HG03025 (cell line): ENCODE measurements around the gene CHST11.

Experiments
- ATAC-seq: cut with Tn5 transposase; IDR thresholded peaks from one replicate; pipeline ENCODE4 v1.9.1; 2021; ENCODE audit warnings: mild to moderate bottlenecking, moderate library complexity; ENCODE audit not compliant: unreplicated experiment, low FRiP score

The CHST11 gene

DNA sequence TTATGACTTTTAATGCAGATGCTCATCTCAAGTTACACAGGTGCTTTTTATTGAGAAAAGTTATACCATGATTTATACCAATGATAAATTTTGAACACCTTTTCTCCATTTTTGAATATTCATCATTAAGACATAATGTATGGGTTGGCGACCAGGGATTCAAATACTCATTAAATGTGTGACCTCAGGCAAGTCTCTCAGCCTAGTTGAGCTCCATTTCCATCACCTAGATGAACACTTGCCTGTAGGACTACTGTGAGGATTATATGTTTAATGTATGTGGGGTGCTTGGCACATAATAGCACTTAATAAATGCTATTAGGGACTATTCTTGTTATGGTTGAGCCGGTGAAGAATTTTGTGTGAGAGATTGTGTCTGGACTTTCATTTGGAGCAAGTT lies 228.6 kb downstream of the CHST11 start:
- ATAC-seq = no peak

DNA sequence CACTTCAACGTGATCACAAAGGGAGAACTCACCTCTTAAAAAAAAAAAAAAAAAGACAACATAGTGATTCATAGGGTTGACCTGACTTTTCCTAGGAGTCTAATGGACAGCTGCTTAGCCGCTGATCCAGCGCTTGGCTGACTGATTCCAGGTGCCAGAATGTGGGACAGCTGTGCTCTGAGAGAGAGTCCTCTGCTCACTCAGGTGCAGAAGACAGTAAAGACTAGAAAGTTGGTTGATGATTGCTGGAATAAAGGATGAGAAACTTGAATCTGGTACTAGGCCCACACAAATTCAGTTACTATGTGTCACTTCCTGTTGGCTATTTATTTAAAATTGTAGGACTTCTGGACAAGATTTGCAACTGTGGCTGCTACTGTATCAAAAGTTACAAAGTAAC lies 229.4 kb downstream of the CHST11 start:
- no peak for ATAC-seq

DNA sequence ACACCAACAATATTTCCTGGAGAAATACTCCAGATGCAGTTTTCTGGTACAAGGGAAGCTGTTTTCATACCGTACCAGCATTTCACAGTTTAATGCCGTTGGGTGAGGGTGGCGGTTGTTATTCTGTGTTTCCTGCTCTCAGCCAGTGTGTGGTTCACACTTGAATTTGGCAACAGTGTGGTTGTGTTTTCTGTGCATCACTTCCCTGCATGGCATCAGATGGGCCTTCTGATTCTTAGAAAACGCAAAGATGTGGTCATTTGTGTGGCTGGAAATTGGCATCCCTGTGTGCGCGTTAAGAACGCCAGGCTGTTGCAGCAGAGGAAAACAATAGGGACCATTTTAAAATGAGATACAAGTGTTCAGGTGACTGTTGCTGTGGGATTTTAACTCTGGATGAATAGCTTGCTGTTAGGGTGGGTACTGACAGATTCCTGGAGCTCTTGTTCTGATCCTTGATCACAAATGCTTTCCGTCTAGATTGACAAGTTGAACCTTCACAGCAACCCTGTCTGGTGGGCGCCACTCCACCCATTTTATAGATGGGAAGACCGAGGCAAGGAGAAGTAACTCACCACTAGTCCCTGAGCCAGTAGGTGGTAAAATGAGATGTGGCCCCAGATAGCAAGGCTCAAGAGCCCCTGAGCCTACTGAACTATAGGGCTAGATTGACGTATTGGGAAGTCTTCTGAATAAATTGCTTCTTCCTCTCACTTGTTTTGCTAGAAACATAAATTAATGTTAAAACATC lies 231.2 kb downstream of the CHST11 start:
- no peak for ATAC-seq

DNA sequence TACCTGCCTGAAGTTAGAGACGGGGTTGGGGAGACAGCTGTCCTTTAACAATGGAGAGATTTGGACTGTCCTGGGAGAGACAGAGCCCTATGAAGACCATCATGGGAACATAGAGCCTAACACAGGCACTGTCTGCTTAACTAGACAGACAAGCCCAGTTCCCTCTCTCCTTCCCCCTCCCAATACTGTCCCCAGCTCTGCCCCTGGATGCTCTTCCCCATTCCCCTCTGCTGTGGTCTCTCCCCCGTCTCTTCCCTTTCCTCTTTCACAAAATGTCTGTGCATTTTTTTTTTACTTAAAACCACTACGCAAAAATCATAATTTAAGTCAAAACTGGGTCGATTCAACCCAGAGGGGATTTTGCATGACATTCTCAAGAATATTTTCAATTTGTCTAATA lies 232.9 kb downstream of the CHST11 start:
- ATAC-seq = no peak

DNA sequence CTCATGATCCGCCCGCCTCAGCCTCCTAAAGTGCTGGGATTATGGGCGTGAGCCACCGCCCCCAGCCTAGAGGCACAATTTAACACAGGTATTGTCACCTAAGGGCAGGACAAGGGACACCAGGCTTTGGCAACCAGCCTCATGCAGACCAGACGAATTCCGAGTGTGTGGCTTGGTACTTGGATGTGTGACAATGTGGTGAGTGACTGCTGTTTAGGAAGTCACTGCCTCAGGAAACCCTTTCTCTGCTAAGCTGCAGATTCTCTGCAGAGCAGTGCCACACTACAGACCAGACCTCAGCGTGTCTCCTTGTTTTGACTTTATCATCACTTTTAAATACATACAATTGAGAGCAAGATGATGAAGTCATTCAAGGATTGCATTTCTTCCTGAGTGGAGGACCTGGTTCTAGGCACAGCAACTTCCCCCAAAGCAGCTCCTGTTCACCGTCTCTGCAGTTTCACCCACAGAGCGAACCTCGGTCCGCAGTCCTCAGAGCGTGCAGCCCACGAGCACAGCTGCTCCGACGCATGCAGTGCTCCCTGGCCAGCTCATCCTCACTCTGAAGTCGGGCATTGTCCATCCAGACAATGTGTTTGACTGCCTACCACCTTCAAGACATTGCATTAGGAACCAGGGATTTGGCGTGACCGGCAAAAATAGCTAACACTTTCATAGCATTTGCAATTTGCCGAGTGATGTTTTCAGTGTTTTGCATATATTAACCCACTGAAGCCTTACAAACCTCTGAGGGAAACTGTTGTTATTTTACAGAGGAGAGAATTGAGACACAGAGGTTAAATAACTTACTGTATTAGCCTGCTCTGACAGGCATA lies 235.2 kb downstream of the CHST11 start:
- ATAC-seq = no peak

DNA sequence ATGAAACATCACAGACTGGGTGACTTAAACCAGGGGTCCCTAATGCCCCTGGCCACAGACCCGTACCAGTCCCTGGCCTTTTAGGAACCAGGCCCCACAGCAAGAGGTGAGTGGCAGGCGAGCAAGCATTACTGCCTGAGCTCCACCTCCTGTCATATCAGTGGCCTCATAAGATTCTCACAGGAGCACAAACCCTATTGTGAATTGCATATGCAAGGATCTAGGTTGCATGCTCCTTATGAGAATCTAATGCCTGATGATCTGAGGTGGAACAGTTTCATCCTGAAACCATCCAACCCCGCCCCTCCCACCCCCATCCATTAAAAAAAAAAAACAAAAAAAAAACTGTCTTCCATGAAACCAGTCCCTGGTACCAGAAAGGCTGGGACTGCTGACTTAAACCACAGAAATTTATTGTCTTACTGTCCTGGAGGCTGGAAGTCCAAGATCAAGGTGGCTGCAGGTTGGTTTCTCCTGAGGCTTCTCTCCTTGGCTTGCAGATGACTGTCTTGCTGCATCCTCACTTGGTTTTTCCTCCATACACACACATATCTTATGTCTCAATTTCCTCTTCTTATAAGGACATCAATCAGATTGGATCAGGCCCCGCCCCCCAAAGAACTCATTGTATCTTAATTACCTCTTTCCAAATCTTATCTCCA lies 235.9 kb downstream of the CHST11 start:
- ATAC-seq = no peak

DNA sequence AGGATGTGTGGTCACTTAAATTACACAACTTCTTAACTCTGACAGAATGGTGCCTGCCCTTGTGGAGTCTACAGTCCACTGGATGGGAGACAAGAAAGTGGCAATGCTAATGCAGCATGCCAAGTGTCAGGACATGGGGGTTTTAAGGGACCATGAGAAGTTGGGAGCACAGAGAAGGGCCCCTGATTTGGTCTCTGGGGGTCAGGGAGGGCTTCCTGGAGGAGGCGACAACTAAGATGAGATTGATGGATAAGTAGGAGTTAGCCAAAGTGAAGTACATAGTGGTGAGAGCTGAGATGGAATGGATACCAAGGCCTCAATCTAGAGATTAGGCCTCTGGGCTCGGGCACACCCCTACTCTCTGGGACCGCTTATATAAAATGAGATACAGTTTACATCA lies 236.7 kb downstream of the CHST11 start:
- no peak for ATAC-seq

DNA sequence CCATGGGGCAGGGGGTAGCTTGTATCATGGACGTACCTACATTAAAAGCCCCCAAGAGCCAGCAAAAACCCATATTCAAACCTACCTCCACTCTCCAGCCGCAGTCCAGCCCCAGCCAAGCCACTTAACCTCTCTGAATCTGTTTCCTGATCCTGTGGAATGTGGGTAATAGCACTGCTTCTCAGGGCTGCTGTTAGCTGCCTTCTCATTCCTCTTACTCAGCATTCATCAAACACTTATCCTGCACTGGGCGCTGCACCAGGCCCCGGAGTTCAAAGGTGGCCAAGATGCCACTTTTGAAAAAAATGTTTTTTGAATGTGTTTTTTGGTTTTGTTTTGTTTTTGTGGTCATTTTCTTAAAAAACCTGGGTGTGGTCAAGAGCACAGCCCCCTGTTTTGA lies 237.4 kb downstream of the CHST11 start:
- ATAC-seq = no peak

DNA sequence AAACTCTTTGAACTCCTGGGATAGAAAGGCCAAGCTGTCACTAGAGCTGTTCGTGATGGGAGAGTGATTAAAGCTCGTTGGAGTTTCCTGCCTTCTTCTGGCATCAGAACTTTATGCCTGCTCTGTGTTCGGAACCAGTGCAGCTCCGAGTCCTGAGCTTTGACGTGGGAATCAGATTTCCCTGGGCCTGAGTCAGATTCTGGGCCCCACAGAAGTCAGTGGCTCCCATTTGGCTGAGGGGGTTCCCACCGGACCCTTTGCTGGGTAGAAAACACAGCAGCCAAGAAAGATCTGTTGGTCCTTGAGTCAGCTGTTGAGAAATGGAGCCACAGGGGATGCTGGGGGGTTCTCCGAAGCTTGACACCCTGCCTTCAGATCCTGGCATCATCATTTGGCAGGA lies 238.0 kb downstream of the CHST11 start:
- no peak for ATAC-seq

DNA sequence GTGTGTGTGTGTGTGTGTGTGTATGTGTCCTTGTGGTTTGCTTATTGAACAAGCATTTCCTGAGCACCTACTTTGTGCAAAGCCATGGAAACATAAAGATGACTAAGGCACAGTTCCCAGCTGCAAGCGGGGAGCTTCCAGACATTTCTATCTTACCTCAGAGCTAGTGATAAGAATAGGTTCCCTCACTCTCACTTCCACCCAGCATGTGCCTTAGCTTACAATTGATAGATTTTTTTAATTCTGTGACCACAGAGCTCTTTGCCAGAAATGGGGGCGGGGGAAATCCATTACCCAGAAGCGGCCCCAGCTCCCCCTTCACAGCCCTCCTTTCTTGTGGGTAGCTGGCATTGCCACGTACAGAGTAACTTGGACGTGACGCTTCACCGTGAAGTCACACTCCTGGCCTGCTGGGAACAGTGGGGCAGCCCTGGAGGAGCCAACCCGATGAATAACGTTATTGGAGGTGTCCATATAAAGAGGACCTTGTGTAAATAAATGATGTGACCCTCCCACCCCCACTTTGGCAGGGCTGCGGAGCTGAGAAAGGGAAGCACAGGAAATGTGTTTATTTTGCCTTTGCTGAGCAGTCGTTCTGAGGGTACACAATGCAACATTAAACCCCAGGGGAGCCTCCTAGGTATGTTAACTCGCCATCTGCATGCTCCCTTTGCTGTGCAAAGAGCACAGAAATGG lies 238.9 kb downstream of the CHST11 start:
- ATAC-seq = peak; percentile 51

DNA sequence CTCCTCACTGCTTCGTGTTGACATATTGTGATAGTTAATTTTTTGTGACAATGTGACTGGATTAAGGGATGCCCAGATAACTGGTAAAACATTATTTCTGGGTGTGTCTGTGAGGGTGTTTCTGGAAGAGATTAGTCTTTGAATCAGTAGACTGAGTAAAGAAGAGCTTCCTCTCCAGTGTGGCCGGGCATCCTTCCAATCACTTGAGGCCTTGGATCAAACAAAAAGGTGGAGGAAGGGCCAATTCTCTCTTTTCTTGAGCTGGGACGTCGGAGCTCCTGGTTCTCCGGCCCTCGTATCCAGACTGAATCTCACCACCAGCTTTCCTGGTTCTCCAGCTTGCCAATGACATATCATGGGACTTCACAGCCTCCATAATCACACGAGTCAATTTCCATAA lies 240.4 kb downstream of the CHST11 start:
- ATAC-seq = no peak

DNA sequence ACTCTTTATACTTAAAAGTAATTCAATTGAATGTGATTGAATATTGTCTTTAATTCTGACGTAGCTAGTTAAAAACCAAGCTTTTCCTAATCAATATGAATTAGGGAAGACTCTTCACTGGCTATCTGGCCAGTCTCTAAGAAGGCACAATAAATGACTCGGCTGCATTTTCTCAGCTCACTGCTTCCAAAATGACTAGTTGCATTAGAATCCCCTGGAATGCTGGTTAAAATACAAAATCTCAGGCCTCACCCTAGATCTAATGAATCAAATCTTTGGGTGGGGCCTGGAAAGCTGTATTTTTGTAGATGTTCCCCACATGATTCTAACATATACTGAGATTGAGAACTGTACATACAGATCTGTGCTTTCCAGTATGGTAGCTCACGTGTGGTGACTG lies 242.1 kb downstream of the CHST11 start:
- no peak for ATAC-seq

DNA sequence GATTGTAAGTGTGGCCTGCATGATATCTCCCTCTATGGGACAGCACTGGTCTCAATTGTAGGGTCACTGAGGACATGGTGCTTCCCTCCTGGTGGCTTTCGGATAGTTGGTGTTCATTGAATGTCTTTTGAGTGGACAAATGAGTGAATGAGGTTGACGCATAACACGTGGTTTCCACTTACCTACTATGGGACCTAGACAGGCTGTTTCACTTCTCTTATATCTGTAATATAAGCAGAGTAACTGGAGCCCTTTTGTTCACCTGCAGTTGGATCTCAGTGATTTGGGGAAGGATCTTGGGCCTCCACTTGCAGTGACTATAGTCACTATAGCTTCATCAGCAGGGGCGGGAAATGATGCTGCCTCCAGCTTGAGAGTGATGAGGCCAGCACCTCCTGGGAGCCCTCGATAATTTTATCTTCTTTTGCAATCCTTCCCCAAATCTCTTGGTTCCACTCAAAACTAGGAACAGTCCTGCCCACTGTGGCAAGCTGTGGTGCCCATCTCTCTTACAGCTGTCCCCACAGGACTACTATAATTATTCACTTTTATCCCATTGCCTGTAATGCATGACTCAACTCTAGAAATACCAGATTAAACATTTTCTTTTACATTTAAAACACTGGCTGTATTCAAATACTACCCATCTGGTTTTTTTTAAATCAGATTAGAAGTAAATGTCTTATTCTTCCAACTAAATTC lies 242.9 kb downstream of the CHST11 start:
- ATAC-seq = no peak

DNA sequence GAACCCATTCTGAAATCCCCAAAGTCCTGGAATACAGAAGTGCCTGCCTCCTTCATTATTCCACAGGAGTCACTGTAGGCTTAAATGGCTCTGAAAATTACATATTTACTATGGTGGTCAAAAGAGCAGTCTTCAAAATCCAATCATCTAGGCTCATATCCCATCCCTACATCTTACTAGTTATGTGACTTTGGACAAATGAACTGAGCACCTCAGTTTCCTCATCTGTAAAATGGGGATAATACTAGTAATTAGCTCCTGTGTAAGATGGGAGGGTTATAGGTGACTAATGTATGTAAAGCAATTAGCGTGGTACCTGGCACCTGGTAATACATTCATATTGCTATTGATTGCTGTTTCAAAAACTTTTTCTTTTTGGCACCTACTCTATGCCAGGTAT lies 243.6 kb downstream of the CHST11 start:
- ATAC-seq = no peak

DNA sequence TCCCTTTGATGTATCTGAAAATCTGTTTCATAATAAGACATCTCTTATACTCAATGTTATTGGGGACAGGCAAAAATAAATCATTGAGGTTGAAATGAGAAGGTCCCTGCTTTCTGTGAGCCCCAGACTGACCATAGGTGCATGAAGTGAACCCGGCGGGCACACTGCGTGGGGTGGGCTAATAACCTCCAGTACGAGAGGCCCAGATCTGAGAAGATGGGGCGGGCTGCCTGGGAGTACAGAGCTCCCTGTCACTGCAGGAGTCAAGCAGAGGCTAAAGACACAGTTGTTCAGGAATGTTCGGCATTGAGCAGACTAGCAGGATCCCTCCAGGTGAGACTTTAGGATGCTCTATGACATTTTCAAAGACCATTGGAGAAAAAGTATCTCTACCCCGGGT lies 244.6 kb downstream of the CHST11 start:
- no peak for ATAC-seq

DNA sequence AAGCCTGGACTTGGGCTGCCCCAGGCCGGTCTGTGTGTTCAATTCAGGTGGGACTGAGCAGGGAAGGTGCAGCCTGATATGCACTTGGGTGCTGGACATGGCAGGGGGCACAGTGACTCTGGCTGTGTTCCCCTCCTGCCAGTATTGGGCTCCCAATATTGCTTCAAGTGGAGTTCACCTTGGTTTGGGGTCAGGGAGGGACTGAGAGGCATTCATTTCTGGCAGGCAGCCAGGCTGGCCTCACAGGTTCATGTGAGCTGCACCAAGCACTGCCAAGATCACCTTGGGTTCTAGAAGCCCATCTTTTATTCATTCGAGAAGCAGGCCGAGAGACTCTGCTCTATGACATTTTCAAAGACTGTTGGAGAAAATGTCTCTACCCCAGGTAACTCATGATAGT lies 245.0 kb downstream of the CHST11 start:
- no peak for ATAC-seq

DNA sequence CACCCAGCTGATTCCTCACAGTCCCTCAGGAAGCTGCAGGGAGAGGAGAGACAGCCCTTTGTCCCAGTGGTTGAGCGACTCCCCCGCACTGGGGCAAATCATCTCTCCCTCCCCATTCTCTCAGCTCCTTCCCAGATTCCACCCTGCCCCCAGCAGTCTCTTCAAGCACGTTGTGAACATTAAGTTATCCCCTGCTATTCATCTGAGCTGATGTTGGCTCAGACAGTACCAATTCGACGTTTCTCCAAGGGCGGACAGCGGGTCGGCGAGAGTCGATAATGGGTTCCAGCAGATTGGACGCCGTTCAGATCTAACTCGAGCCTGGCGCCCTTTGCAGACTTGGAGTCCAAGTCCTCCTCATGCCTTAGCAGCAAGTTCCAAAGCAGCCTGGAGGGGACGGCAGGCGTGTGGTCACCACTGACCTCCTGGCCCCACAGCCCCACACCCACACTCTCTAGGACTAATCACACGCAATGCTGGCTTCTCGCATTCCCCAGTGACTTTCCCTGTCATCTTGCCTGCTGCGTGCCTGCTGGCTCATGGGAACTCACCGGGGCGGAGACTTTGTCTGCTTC lies 245.9 kb downstream of the CHST11 start:
- no peak for ATAC-seq

DNA sequence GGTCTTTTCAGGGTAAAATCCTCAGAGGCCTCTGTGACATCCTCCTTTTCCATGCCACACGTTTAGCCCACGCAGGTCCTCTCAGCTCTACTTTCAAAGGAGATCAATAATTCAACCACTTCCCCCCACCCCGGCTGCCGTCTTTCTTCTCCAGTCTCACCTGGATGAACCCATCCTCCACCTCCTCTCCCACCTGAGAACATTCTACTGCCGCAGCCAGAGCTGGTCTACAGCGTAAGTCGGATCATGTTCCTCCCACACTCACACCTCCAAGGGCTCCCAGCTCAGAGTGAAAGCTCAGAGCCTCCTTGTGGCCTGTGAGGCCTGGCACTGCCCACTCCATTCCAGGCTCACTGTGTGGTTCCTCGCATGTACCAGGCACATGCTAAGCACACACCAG lies 246.6 kb downstream of the CHST11 start:
- ATAC-seq = no peak

DNA sequence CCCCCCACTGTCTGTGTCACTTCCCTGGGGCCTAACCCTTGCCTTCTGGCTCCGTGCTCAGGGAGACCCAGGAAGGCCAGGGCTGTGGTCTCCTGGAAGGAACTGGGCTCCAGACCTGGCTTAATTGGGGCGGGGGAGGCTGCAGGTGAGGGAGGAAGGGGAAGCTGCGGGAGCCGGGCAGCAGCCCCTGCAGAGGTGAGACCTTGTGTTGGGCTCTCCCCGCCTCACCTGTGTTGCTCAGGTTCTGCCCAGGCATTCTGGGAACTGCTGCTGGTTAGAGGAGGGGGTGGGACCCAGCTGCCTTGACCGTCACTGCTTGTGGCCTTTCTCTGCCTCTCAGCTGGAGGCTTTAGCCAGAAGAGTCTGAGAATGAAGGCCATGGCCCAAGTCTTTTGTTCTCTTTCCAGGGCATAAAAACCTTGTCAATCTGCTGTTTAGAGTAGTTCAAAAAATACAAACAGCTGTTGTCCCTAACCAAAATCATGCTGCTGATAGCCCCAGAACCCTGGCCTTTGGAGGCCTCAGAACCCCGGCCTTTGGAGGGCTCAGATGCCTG lies 247.6 kb downstream of the CHST11 start:
- ATAC-seq = no peak

DNA sequence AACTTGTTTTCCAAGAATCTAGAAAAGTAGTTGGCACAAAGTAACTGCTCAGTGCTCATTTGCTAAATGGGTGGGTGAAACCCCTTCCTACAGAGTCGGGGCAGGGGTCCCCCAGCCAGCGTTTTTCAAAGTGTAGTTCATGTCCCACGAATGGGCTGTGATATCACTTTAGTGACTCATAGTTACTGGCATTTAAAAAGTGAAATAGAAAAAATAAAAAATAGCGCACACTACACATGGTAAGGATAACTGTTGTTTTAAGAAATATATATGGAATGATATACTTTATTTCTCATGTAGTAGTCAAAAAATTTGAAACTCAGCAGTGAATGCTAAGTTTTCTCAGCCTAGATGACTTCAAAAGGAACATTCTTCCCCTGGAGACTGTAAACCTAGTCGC lies 250.4 kb downstream of the CHST11 start:
- ATAC-seq = no peak
